NCI-H524 treated with DMSO at 0.1 percent for 48 hours (cell line): Measurements from ENCODE around the gene RFNG.

ENCODE experiments used
- DNase-seq: peaks from one replicate; lab custom pipeline; 2025; lab: John Stamatoyannopoulos, UW

The RFNG gene

GRCh38 chr17:82089723-82090548 lies 38.3 kb upstream of the RFNG start:
- DNase-seq: no peak

GRCh38 chr17:82088838-82089722 lies 37.5 kb upstream of the RFNG start:
- DNase-seq: no peak

GRCh38 chr17:82087961-82088837 lies 36.6 kb upstream of the RFNG start:
- no peak for DNase-seq

- no peak for DNase-seq
These were observed 35.6 kb upstream of the RFNG start for GRCh38 chr17:82086941-82087906.

DNA sequence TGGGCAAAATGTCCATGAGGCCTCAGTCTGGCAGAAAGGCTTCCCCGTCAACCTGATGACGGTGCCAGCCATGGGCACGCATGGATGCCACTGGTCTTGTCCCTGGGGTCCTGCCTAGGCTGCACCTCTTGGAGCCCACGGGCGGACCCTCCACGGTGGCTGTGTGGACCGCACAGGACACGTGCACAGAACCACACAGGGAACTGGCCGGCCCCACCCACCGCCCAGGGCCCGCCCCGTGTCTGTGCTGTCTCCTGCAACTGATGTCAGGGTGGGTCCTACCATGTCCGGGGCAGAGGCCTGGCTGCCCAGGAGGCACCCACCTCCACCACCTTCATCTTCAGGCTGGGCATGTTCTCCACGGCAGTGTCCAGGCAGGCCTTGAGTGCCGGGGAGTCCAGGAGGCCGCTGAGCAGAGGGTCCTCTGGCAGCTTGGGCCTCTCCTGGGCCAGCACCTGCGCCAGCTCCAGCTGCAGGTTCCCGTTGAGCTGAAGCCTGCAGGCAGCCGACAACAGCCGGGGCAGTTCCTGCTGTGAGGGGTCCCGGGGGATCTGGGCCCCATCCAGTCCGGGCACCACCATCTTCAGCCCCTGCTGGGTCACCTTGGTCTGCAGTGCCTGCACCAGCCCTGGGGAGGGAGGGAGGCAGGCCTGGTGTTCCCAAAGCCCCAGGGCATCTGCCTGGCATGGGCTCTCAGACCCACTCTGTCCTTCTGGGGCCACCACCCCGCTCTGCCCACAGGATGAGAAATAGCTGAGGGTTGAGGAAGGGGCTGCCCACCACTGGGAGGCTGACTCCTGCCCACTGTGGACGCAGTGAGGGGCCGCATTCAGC lies 34.5 kb upstream of the RFNG start:
- no peak for DNase-seq

- DNase-seq: no peak
These were observed 33.6 kb upstream of the RFNG start for GRCh38 chr17:82085031-82085861.

DNA sequence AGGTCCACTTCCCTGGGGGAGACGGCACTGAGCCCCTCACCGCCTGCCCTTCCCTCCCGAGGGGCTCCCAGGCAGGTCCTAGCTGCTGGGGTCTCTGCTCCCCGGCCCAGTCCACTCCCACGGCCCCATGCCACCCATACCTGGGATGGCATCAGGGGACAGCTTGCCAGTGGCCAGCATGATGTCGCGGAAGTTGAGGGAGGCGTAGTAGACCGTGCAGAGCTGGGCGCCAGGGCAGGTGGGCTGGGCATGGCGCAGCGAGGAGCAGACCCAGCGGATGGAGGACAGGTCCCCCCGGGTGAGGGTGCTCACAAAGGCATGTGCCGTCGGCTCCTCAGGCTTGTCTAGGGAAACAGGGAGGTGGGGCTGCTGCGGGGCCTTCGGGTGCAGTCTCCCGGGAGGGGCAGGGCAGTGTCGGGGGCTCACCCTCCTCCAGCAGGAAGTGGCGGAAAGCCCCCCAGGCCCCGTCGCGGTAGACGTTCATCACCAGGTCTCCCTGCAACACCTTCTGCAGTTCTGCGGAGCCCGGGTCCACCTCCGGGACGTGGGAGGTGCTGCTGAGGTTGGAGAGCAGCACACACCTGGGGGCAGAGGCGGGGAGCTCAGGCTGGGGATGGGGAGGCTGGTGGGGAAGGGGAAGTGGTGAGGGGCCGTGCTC lies 32.9 kb upstream of the RFNG start:
- no peak for DNase-seq

DNA sequence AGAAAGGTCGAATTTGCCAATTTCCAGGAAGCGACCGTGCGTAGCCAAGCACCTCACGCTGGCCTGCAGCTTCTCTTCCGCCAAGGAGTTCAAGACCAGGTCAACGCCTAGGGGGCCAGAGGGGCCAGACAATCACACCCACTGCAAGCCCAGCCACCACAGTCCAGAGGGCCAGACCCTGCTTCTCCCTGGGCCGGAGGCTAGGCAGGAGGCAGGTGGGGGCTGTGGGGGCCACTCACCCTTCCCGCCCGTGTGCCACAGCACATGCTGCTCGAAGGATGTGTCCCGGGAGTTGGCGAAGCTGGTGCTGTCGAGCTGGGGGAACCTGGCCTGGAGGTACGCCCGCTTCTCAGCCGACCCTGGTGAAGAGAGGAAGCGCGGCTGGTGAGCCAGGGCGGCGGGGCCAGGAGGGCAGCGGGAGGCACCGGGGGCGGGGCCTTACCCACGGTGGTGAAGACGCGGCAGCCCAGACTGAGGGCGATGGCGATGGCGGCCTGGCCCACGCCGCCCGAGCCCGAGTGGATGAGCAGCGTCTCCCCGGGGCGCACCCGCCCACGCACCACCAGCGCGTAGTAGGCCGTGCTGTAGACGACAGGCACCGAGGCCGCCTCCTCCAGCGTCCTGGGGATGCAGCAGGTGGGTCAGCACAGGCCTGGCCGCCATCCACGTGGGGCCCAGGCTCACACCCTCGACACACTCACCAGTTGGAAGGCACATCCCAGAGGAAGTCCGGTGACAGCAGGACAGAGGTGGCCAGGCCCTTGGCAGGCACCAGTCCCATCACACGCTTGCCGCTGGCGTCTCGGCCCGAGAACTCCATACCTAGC lies 32.1 kb upstream of the RFNG start:
- no peak for DNase-seq

- no peak for DNase-seq
These were observed 31.4 kb upstream of the RFNG start for GRCh38 chr17:82083009-82083408.

DNA sequence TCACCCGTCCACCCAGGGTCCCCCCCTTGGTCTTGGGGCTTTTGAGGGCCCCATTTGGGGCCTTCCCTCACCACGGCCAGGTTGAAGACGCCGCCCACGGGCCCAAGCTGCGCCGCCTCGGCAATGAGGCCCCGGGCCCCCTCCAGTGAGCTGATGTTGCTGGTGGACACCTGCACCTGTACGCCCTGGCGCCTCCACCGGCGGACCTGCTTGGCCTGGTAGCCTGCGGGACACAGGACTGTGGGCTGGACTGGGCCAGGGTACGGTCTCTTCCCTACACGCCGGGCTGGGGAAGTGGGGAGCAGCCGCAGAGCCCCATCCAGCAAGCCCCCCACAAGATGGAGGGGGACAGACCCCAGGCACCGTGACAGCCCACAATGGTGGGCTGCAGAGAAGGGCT lies 30.8 kb upstream of the RFNG start:
- no peak for DNase-seq

DNA sequence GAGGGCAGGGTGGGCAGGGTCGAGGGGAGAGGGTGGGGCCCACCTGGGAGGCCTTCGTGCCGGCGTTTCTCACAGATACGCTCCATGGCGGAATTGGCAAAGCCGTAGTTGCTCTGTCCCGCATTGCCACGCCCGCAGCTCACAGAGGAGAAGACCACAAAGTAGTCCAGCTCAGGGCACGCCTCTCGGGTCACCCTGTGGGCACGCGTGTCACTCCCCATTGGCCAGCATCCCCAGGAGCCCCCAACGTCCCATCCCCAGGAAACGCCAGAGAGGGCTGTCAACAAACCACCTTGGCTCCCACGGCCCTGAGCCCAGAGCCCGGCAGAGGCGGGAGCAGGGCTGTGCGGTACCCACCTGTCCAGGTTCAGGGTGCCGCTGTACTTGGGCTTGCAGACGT lies 30.4 kb upstream of the RFNG start:
- no peak for DNase-seq

GRCh38 chr17:82081546-82081945 lies 29.9 kb upstream of the RFNG start:
- DNase-seq: no peak

DNA sequence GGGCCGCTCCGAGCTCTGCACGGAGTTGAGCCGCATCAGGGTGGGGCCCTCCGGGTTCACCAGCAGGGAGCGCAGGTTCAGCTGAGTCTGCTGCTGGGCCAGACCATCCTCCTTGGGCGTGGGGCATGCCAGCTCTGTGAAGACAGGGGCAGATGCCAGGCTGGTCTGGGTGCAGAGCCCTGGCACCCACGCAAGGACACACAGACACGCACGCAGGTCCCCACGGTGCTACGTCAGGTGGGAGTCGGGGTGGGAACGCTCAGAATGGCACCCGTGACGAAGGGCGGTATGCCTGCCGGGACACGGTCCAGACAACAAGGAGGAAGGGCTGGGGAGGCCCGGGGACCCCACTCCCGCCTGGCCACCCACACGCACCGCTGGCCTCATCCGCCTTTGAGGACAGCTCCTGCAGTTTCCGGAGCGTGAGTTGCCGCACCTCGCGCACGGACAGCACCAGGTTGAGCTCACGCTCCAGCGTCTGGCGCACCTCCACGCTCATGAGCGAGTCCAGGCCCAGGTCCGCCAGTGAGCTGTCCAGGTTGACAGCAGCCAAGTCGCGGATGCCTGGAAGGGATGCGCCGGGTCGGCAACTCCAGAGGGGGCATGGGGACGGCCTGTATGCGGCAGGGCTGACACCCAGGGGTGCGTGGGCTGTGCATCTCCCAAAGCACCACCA lies 29.3 kb upstream of the RFNG start:
- no peak for DNase-seq

- DNase-seq: no peak
These were observed 28.6 kb upstream of the RFNG start for GRCh38 chr17:82080048-82080788.

GRCh38 chr17:82079001-82079677 lies 27.5 kb upstream of the RFNG start:
- no peak for DNase-seq

- DNase-seq: no peak
These were observed 26.8 kb upstream of the RFNG start for GRCh38 chr17:82078433-82078832.
